ENCODE measurements around the gene CTCFL.

The CTCFL gene

DNA sequence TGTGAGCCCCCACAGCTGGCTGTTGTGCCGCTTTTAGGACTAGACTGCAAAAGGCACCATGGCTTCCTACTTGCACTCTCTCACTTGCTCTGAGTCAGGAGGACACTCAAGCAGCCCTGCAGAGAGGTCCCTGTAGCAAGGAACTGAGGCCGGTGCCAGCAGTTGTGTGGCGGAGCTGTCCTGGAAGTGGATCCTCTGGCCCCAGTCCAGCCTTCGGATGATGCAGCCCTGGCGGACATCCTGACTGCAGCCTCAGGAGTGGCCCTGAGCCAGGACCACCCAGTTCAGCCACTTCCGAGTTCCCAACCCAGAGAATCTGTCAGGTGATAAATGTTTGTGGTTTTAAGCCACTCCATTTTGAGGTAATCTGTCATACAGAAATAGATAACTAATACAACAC is 17.5 kb downstream of the CTCFL start:
- H4K20me1 ChIP-seq (ENCODE audit: insufficient read depth, low read length): peaks cover 3% of the 10 kb centered on the region; the same call in 1 of the 2 replicates
- no peak overlapping the region for H3K4me3 ChIP-seq (ENCODE audit: low read depth in 1 of 2, low read length in 2 of 2)
- DNase-seq (no peak), ATAC-seq (ENCODE audit: insufficient read depth, low read depth) (no peak)
- peaks cover 17% of the 10 kb centered on the region for H3K27me3 ChIP-seq (ENCODE audit: insufficient read depth, low read length, poor library complexity)
- H3K79me2 ChIP-seq (ENCODE audit: insufficient read depth, low read length): no peaks in the 10 kb centered on the region
- H3K9ac ChIP-seq (ENCODE audit: low read depth, low read length): no peak overlapping the region
- no peak overlapping the region for H3K4me2 ChIP-seq (ENCODE audit: insufficient read depth, low read length)
- H3K36me3 ChIP-seq (ENCODE audit: insufficient read depth, low read length): no peaks in the 10 kb centered on the region
- H3K27ac ChIP-seq (ENCODE audit: low read length): no peak overlapping the region
- H3K9me3 ChIP-seq (ENCODE audit: insufficient read depth, low read length, severe bottlenecking): no peaks in the 10 kb centered on the region
- no peak overlapping the region for H2AFZ ChIP-seq (ENCODE audit: low read depth, low read length)
- TF ChIP-seq EZH2 (IDR thresholded peaks at IDR 0.05; ENCODE audit: borderline replicate concordance, low read depth, low read length, severe bottlenecking): no peak
- TF ChIP-seq, protein P1, sequence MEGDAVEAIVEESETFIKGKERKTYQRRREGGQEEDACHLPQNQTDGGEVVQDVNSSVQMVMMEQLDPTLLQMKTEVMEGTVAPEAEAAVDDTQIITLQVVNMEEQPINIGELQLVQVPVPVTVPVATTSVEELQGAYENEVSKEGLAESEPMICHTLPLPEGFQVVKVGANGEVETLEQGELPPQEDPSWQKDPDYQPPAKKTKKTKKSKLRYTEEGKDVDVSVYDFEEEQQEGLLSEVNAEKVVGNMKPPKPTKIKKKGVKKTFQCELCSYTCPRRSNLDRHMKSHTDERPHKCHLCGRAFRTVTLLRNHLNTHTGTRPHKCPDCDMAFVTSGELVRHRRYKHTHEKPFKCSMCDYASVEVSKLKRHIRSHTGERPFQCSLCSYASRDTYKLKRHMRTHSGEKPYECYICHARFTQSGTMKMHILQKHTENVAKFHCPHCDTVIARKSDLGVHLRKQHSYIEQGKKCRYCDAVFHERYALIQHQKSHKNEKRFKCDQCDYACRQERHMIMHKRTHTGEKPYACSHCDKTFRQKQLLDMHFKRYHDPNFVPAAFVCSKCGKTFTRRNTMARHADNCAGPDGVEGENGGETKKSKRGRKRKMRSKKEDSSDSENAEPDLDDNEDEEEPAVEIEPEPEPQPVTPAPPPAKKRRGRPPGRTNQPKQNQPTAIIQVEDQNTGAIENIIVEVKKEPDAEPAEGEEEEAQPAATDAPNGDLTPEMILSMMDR (IDR thresholded peaks at IDR 0.05; ENCODE audit: borderline replicate concordance, extremely low read depth, low read length, poor library complexity, severe bottlenecking): no peak
- no peaks in the 10 kb centered on the region for H3K4me1 ChIP-seq (ENCODE audit: insufficient read depth, low read length)

DNA sequence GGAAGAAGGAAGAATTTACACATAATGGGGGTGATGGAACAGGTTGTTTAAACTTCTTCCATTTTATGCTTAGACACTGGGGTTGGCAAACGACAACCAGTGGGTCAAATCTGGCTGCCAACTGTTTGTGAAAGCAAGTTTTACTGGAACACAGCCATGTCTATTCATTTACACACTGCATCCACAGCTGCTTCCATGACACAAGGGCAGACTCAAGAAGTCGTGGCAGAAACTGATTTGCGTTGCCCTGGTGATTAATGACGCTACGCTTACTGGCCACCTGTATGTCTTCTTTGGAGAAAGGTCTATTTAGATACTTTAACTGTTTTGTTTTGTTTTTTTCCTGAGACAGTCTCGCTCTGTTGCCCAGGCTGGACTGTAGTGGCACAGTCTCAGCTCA is 19.0 kb downstream of the CTCFL start:
- H3K79me2 ChIP-seq (ENCODE audit: insufficient read depth, low read length): no peaks in the 10 kb centered on the region
- no peak overlapping the region for H3K4me2 ChIP-seq (ENCODE audit: insufficient read depth, low read length)
- no peak for TF ChIP-seq EZH2 (IDR thresholded peaks at IDR 0.05; ENCODE audit: borderline replicate concordance, low read depth, low read length, severe bottlenecking)
- TF ChIP-seq, protein P1 (IDR thresholded peaks at IDR 0.05; ENCODE audit: borderline replicate concordance, extremely low read depth, low read length, poor library complexity, severe bottlenecking): no peak
- ATAC-seq (ENCODE audit: insufficient read depth, low read depth) (no peak), DNase-seq (no peak)
- no peak overlapping the region for H3K9ac ChIP-seq (ENCODE audit: low read depth, low read length)
- peaks cover 3% of the 10 kb centered on the region; the same call in 1 of the 2 replicates for H4K20me1 ChIP-seq (ENCODE audit: insufficient read depth, low read length)
- H3K9me3 ChIP-seq (ENCODE audit: insufficient read depth, low read length, severe bottlenecking): no peaks in the 10 kb centered on the region
- no peak overlapping the region for H3K4me3 ChIP-seq (ENCODE audit: low read depth in 1 of 2, low read length in 2 of 2)
- H3K27me3 ChIP-seq (ENCODE audit: insufficient read depth, low read length, poor library complexity): peaks cover 12% of the 10 kb centered on the region
- H3K27ac ChIP-seq (ENCODE audit: low read length): no peak overlapping the region
- H2AFZ ChIP-seq (ENCODE audit: low read depth, low read length): no peak overlapping the region
- no peaks in the 10 kb centered on the region for H3K36me3 ChIP-seq (ENCODE audit: insufficient read depth, low read length)
- no peaks in the 10 kb centered on the region for H3K4me1 ChIP-seq (ENCODE audit: insufficient read depth, low read length)

DNA sequence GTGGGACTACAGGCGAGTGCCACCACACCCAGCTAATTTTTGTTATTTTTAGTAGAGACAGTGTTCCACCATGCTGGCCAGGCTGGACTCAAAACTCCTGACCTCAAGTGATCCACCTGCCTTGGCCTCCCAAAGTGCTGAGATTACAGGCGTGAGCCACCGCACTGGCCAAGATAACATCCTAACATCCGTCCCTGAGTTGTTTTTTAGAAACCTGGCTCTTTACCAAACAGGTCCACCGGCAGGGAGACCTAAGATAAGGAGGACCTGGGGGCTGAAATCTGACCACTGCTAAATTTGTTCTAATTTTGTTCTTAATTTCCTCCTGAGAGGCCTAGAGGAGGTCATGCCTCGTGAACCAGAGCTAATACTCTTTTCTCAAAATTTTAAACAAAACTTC is 20.5 kb downstream of the CTCFL start:
- H3K9me3 ChIP-seq (ENCODE audit: insufficient read depth, low read length, severe bottlenecking): no peaks in the 10 kb centered on the region
- H3K79me2 ChIP-seq (ENCODE audit: insufficient read depth, low read length): no peaks in the 10 kb centered on the region
- H3K4me1 ChIP-seq (ENCODE audit: insufficient read depth, low read length): no peaks in the 10 kb centered on the region
- no peak overlapping the region for H3K4me3 ChIP-seq (ENCODE audit: low read depth in 1 of 2, low read length in 2 of 2)
- H2AFZ ChIP-seq (ENCODE audit: low read depth, low read length): no peak overlapping the region
- H4K20me1 ChIP-seq (ENCODE audit: insufficient read depth, low read length): peaks cover 3% of the 10 kb centered on the region; the same call in 1 of the 2 replicates
- H3K27ac ChIP-seq (ENCODE audit: low read length): no peak overlapping the region
- H3K27me3 ChIP-seq (ENCODE audit: insufficient read depth, low read length, poor library complexity): peaks cover 7% of the 10 kb centered on the region
- TF ChIP-seq EZH2 (IDR thresholded peaks at IDR 0.05; ENCODE audit: borderline replicate concordance, low read depth, low read length, severe bottlenecking): no peak
- TF ChIP-seq, protein P1 (IDR thresholded peaks at IDR 0.05; ENCODE audit: borderline replicate concordance, extremely low read depth, low read length, poor library complexity, severe bottlenecking): no peak
- no peak overlapping the region for H3K9ac ChIP-seq (ENCODE audit: low read depth, low read length)
- H3K4me2 ChIP-seq (ENCODE audit: insufficient read depth, low read length): no peak overlapping the region
- ATAC-seq (ENCODE audit: insufficient read depth, low read depth): no peak
- DNase-seq: no peak
- no peaks in the 10 kb centered on the region for H3K36me3 ChIP-seq (ENCODE audit: insufficient read depth, low read length)

Data from DND-41 (cell line).